ENCODE measurements around the gene PLEKHM3. TPM values are rescaled to one million over a fixed set of nuclear protein-coding genes. Genes with fewer than 3 reads are reported as not detected.

Gene PLEKHM3, protein sequence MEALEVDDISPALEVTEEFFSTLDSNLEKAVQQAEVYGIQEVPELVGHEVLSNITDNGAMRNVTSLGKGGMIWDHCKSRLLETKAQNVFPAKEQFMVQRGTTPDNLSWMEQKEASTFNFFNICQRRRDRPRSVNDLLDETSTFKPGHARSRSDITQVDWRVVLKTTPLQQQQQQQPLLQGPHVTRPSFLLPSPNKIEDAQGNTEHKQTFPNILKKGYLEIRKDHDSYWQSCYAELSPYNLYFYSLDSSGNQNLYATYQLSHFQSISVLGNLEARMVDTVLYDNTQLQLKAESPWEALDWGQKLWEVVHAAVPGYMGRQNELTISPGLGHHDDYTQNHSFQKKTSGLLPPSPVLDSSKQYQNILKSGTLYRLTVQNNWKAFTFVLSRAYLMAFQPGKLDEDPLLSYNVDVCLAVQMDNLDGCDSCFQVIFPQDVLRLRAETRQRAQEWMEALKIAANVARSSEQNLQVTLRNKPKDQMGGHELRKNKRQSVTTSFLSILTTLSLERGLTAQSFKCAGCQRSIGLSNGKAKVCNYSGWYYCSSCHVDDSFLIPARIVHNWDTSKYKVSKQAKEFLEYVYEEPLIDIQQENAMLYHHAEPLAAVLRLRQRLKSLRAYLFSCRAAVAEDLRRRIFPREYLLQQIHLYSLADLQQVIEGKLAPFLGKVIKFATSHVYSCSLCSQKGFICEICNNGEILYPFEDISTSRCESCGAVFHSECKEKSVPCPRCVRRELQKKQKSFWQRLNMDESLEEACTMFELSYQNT
- total RNA-seq (2022; extraction: Qiagen RNA extraction; ENCODE audit: low read depth), result 1.9 to 3.1 TPM (median 2.6 TPM) in 5 replicates

DNA sequence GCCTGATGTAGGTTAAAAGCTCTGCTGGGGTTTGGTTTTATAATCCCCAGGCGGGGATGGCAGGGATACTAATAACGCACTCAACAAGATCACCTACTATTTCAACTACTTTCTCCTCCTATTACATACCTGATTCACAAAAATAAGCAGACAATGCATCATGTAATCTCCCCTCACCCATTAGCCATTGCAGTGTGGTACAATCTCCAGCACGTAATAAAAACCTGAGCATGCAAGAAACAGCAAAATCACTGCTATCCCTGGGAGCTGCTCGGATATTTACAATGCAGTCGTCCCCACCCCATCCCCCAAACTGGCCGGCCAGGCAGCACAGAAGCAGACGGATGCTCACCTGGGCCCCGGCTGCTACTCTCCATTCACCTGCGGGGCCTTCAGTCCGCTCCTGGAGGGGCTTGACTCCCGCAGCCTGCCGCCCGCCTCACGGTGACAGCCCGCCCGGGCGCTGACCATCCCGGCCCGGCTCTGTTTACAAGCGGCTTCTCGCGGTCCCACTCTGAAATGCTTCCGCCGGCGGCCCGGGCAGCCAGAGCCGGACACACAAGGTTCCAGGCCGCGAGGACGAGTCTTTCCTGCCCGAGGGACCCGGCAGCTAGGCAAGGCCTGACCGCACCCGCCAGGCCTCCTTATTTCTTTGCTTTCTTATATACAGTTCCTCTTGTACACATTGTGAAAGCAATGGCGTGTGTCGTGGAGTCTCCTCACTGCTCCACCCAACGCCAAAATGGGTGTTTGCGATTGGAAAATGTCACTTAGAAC is at the start of gene PLEKHM3:
PLEKHM3 (minus strand) TSS at position 491 of the 777 bp plus-strand sequence. CDS start 23,888 bp downstream, outside the sequence.

Other genes starting within 250 kb of the PLEKHM3 start
- gene CRYGD, start 99.0 kb upstream of the PLEKHM3 start, total RNA-seq (2022; extraction: Qiagen RNA extraction; ENCODE audit: low read depth), result not detected in 5 replicates
- not detected in 5 replicates for gene CRYGC, start 104.3 kb upstream of the PLEKHM3 start, total RNA-seq (2022; extraction: Qiagen RNA extraction; ENCODE audit: low read depth)
- not detected in 5 replicates for gene CRYGB, start 120.6 kb upstream of the PLEKHM3 start, total RNA-seq (2022; extraction: Qiagen RNA extraction; ENCODE audit: low read depth)
- not detected in 5 replicates for gene CRYGA, start 138.1 kb upstream of the PLEKHM3 start, total RNA-seq (2022; extraction: Qiagen RNA extraction; ENCODE audit: low read depth)
- gene C2orf80, start 164.5 kb upstream of the PLEKHM3 start, total RNA-seq (2022; extraction: Qiagen RNA extraction; ENCODE audit: low read depth), result not detected in 5 replicates
- gene IDH1, start 229.5 kb upstream of the PLEKHM3 start, total RNA-seq (2022; extraction: Qiagen RNA extraction; ENCODE audit: low read depth), result 76.4 to 89.5 TPM (median 83.4 TPM) in 5 replicates
- gene PIKFYVE, start 240.7 kb upstream of the PLEKHM3 start, total RNA-seq (2022; extraction: Qiagen RNA extraction; ENCODE audit: low read depth), result 3.5 to 8.9 TPM (median 6.8 TPM) in 5 replicates